ENCODE measurements around the gene UBE2I.

UBE2I gene

GRCh38 chr16:1330931-1331711 lies 21.7 kb downstream of the UBE2I start:
- DNase-seq: no peak

GRCh38 chr16:1331712-1332617 lies 22.5 kb downstream of the UBE2I start:
- peak; percentile 4 for DNase-seq

- no peak for DNase-seq
Measured at GRCh38 chr16:1332618-1333148, 23.2 kb downstream of the UBE2I start.

GRCh38 chr16:1333149-1333812 lies 23.8 kb downstream of the UBE2I start, which contains the start of gene BAIAP3:
TSS of gene BAIAP3 (plus strand) at chr16:1333645. CDS start at chr16:1338550, 4,905 bp downstream.
- no peak for DNase-seq

- no peak for DNase-seq
Measured at GRCh38 chr16:1333854-1334700, 24.6 kb downstream of the UBE2I start.

GRCh38 chr16:1334739-1335138 lies 25.3 kb downstream of the UBE2I start:
- no peak for DNase-seq

- peak; percentile 44 for DNase-seq
Measured at GRCh38 chr16:1335211-1335971, 26.0 kb downstream of the UBE2I start.

- peak; percentile 6 for DNase-seq
Measured at GRCh38 chr16:1335996-1336395, 26.6 kb downstream of the UBE2I start.

GRCh38 chr16:1336619-1337018 lies 27.2 kb downstream of the UBE2I start:
- DNase-seq: no peak

- no peak for DNase-seq
Measured at GRCh38 chr16:1337486-1337885, 28.1 kb downstream of the UBE2I start.

GRCh38 chr16:1338119-1338730 lies 28.8 kb downstream of the UBE2I start:
- no peak for DNase-seq

GRCh38 chr16:1338855-1339675 lies 29.6 kb downstream of the UBE2I start:
- DNase-seq: no peak

GRCh38 chr16:1340730-1341494 lies 31.5 kb downstream of the UBE2I start:
- no peak for DNase-seq

- DNase-seq: no peak
Measured at GRCh38 chr16:1341495-1342420, 32.3 kb downstream of the UBE2I start.

- peak; percentile 92 for DNase-seq
Measured at GRCh38 chr16:1342526-1343427, 33.3 kb downstream of the UBE2I start.

- DNase-seq: no peak
Measured at GRCh38 chr16:1343428-1344242, 34.2 kb downstream of the UBE2I start.
